Measurements from ENCODE around the gene CD82.
A peak's percentile ranks its signal among the peaks of the same experiment; 100 is the strongest.
"Not testable (repeated sequence)": the region's sequence is repeated elsewhere in the genome, so short reads cannot be mapped to it uniquely, and the experiment has no call there.

The CD82 gene

DNA sequence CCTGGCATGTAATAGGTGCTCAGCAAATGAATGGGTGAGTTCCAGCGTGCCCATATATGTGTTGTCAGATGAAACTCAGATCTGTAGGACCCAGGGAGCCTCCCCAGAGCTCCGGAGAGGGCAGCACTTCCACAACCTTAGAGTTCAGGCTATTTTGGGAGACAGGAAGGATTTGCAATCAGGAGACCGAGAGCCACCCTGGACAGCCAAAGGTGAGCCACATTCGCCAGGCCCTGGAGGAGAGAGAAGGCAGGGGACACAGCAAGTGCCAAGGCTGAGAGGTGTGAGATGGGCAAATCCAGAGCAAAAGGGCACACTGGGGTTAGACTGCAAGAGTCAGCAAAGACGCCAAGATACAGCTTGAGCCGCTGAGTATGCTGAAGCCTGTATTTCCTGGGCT is 66.4 kb downstream of the CD82 start:
- no peak for DNase-seq (ENCODE audit: low spot score)

DNA sequence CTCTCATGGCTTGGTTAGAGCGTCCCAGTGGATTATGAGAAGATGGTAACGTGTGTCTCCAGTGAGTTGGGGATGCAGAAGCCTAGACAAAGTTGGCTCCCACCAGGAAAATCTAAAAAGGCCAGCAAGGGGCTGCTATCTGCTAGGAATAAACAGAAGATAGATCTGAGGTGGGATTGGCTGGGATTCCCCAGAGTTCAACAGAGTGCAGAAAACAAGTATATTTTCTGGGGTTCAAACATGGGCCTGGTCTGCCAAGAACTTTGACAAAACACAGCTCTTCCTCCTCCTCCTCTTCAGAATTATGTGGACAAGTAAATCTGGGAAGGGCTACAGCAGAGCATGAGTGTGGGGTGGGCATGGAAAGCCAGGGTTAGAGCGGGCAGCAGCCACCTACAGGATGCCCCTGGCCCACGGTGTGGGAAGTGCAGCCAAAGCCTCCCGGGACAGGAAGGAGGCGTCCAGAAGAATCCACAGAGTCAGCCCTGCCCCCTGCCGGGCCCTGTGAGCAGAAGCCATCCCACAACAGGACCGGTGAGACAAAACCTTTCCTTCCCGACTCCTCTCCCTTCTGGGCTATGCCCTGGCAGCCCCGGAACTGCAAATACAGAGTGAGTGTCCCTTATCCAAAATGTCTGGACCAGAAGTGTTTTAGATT is 67.1 kb downstream of the CD82 start:
- DNase-seq (ENCODE audit: low spot score) = no peak

DNA sequence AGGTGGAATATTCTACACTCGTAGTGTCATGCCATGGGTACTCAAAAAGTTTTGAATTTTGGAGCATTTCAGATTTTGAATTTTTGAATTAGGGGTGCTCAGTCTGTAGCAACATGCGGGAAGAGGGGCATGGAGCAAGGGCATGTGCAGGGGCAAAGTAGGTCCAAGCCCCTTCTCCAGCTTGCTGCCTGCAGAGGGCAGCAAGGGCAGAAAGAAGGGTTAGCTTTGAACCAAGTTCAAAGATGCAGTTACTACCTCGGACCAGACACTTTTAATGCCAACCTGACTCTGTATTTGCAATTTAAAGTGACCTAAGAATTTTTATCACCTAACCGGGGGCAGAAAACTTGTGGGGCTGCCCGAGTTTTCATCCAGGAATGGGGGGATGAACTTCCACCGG is 68.2 kb downstream of the CD82 start:
- DNase-seq (ENCODE audit: low spot score) = no peak

DNA sequence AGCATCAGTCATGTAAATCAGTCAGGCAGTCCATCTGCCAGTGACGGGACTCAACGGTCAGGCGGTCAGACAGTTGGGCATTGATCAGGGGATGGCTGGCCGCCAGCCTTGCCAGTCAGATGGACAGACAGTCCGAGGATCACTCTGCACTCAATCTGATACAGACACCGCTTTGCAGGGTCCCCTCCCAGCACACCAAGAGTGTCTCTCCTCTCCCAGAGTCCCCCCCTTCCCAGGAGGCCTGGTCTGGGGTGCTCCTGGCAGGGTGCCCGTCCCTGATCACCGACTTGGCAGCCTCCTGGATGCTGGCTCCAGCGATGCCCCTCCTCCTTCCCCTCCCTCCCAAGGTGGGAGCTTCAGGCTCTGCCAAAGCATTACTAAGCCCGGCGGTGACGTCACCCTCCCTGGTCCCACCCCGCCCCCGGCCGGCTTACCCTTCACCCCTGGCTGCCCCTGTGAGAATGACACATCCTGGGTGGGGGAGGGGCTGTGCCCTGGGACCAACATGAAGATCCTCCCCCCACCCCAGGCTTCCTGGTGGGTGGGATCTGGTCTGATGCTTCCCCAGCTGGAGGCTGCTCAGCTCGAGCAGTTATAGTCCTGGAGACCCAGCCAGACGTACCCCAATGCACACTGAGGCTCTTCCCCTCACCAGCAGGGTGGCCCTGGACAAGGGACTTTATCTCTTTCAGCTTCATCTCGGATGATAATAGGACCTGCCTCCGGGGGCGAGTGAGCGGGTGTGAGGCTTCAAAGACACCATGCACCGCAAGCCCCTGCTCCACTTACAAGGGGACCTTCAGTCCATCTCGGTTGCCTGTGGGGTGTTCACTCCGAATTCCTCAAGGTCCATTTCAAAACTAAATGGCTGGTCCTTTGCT is 69.2 kb downstream of the CD82 start:
- DNase-seq (ENCODE audit: low spot score) = no peak

DNA sequence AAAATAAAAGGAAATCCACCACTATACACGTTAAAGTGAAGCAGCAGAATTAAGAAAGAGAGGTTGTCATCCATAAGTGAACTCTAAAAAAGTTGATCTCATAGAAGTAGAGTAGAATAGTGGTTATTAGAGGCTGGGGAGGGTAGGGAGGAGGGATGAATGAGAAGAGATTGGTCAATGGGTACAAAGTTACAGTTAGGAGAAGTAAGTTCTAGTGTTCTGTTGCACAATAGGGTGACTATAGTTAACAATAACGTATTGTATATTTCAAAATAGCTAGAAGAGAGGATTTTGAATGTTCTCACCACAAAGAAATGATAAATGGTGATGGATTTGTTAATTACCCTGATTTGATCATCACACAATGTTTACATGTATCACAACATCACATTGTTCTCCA is 72.0 kb downstream of the CD82 start:
- no peak for DNase-seq (ENCODE audit: low spot score)

DNA sequence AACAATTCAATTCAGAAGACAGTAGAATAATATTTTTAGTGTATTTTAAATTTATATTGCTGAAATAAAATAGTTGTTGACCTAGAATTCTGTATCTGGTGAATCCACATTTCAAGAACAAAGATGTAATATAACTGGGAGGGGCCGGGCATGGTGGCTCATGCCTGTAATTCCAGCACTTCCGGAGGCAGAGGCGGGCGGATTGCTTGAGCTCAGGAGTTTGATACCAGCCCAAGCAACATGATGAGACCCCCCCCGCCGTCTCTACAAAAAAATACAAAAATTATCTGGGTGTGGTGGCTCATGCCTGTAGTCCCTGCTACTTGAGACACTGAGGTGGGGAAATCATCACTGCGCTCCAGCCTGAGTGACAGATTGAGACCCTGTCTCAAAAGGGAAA is 72.6 kb downstream of the CD82 start:
- no peak for DNase-seq (ENCODE audit: low spot score)

DNA sequence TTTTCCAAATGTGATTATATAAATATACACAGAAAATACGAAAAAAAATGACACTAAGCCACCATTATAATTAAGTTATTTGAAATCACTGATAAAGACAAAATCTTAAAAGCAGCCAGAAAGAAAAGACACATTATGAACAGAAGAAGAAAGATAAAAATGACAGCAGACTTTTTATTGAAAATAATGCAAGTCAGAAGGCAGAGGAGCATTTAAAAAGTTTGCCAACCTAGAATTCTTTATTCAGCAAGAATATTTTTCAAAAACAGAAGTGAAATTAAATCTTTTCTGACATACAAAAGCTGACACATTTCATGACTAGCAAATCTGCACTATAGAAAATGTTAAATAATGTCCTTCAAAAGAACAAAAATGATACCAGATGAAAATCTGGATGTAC is 77.8 kb downstream of the CD82 start:
- no peak for DNase-seq (ENCODE audit: low spot score)

DNA sequence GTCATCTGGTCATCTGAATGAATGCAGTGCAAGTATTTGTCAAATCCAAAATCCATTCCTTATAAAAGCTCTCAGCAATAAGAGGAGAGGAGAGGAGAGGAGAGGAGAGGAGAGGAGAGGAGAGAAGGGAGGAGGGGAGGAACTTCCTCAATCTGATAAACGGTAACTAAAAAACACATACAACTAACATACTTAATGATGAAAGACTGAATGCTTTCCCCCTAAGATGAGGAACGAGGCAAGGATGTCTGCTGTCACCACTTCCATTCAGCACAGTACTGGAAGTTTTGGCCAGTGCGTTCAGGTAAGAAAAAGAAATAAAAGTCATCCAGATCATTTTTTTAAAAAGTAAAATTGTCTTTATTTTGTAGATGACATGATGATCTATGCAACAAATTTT is 80.4 kb downstream of the CD82 start:
- DNase-seq (ENCODE audit: low spot score) = no peak

DNA sequence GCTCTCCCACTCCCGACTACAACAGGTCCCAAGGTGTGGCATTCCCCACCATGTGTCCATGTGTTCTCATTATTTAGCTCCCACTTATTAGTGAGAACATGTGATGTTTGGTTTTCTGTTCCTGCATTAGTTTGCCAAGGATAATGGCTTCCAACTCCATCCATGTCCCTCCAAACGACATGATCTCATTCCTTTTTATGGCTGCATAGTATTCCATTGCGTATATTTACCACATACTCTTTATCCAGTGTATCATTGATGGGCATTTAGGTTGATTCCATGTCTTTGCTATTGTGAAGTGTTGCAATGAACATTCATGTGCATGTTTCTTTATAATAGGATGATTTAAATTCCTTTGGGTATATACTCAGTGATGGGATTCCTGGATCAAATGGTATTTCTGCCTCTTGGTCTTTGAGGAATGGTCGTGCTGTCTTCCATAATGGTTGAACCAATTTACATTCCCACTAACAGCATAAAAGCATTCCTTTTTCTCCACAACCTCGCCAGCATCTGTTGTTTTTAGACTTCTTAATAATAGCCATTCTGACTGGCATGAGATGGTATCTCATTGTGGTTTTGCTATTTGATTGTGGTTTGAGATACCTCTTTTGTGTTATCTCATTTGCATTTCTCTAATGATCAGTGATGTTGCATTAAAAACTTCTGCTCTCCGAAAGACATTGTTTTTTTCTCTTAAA is 81.9 kb downstream of the CD82 start:
- DNase-seq (ENCODE audit: low spot score) = not testable (repeated sequence)

DNA sequence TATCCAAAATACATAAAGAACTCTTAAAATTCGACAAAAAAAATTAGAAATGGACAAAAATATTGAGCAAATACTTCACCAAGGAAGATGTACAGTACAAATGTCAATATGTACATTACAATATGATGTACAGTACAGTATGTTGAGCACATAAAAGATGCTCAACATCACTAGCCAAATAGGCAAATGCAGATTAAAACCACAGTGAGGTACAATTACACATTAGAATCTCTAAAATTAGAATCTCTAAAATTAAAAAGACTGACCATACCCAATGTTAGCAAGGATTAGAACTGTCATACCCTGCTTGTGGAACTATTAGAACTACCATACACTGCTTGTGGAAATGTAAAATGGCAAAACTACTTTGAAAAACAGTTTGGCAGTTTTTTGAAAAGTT is 82.6 kb downstream of the CD82 start:
- no peak for DNase-seq (ENCODE audit: low spot score)

DNA sequence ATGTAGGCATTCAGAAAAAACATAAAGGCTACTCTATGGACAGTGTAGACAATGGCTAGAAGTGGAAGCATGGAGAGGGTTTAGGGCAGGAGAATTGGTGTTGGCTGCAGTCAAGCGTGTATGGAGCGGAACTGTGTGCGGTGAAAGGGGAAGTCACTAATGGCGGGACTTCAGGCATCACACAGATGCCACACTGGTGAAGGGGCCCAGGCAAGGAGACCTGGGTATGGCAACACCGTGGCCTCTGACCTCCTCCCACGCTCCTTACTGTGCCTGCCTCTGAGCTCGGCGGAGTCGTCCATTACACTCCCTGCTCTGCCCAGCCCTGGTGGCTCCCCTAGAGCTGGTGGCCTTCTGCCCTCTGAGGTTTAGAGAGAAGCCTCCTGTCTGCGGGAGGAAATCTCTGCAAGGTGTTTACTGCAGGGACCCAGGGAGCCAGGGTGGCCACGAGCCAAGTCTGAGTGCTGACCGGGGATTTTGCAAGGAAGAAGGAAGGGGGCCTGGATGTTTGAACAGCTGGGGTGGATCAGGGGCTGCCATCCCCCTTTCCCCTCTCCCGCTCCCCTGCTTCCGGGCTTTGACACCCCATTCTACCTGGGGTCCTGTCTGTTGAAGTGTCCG is 86.2 kb downstream of the CD82 start:
- no peak for DNase-seq (ENCODE audit: low spot score)

DNA sequence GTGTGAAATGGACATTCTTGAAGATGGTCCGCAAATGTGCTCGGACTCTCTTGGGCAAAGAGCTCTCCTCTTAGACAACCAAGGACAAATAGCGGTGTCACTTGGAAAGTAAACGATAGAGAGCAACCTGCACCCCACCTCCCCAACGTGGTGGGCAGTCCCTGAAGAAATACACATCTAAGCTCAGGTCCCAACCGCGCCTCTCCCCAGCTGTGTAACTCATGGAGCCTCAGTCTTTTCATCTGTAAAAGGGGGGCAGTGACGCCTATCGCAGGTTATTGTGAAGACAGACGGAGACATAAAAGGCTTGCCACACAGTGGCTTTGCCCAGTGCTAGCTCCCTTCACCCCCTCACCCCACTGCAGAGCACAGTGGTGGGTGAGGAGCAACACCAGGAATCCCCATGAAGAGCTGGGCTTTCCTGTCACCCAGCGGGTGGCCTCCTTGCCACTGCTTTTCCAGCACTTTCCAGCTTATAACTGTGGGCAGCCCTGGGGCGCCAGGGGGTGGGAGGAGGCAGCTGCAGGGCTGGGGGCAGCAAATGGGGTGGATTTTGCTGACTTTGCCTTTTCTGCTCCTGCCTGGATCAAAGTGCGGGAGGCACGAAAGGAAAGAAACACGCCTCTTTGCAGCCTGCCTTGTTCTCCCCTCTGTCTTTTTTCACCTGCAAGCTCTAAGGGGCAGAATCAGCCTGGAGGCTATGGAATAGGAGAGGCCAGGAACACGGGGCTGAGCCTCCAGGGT is 87.6 kb downstream of the CD82 start:
- no peak for DNase-seq (ENCODE audit: low spot score)

DNA sequence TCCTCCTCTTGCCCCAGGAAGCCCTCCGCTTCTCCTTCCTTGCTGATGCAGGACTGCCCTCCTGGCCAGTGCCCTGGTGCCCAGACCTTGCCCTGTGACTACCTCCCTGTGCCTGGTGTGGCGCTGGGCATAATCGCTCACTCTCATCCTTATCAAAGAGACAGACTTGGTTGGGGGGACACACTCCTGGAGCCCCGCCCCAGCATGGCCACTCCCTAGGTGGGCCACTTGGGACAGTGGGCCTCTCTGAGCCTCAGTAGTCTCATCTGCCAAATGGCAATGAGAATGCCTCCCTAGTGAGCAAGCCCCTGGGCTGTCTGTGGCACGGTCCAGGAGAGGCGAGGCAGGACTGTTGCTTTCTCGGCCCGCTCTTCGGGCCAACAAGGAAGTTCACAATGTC is 88.6 kb downstream of the CD82 start:
- no peak for DNase-seq (ENCODE audit: low spot score)

DNA sequence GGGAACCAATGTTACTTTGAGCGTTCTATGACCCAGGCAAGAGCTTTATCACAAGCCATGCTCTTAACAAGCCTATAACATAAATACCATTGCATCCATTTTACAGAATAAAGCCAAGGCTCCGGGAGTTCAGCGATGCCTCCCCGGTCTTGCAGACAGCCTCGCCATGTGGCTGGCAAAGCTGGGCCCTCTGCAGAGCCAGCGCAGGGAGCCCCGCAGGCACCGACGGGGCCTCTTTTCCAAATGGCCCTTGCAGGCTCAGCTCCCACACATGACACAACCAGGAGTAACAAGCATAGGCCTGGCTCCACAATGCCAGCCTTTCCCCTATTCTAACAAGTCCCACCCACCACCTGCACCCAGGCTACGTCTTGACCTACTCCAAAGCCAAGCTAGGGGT is 89.1 kb downstream of the CD82 start:
- no peak for DNase-seq (ENCODE audit: low spot score)

DNA sequence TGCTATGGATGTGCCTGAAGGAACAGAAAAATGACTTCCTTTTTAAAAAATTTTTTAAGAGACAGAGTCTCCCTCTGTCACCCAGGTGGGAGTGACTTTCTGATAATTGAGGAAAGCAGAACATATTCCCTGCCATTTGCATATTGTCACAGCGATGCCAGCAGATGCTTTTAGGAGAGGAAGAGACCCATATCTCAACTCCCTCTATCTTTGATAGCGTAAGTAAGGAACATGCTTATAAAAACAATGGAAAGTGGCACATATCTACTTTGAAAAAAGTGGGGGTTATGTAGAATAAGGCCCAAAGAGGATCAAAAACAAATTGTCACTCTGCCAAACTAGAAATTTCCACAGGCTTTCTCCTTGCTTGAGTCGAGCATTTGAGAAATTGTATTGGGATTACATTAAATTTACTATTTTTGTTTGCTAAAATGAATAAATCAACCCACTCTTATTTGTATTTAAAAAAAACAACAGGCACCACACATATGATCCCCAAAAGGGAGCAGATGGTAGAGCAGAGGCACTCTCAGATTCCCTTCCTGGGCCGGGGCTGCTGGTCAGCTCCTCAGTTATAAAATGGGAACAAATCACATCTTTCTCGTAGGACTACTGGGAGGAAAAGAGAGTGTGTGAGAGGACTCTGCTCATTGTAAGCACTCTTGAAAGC is 92.5 kb downstream of the CD82 start:
- DNase-seq (ENCODE audit: low spot score) = peak; percentile 54

DNA sequence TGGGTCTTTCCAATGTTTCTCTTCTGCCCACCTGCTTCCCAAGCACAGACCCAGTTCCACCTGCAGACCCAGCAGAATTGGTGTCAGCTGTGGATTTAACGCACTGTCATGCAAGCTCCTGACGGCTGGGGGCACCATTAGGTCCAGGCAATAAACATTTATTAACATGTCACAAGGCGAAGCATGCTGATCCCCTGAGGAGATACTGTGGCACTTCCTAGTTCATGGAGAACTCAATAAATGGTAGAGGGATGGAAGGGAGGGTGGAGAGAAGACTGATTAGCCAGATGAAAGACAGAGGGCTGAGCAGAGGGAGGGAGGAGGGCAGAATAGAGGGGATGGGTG is 93.0 kb downstream of the CD82 start:
- DNase-seq (ENCODE audit: low spot score) = no peak

DNA sequence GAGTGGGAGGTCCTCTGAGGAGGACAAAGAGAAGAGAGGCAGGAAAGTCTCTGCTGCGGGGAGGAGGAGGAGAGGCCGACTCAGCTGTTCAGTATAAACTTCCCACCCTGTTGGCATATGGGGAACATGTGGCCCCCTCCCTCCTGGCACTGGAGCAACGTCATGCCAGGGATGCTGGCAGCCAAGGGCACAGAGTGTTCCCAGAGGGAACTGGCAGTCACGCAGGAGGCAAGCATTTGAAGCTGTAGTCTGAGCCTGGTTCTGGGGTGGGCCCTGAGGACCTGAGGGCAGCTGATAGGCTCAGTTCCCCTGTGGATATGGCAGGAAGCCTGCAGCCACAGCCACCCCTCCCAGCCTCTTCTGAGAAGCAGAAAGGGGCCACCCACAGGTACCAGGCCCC is 94.2 kb downstream of the CD82 start:
- peak; percentile 39 for DNase-seq (ENCODE audit: low spot score)

DNA sequence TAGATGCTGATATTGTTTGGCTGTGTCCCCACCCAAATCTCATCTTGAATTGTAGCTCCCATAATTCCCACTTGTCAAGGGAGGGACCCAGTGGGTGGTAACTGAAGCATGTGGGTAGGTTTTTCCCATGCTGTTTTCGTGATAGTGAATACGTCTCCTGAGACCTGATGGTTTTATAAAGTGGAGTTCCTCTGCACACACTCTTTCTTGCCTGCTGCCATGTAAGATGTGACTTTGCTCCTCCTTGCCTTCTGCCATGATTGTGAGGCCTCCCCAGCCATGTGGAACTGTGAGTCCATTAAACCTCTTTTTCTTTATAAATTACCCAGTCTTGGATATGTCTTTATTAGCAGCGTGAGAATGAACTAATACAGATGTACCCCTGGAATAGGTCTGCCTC is 95.1 kb downstream of the CD82 start:
- DNase-seq (ENCODE audit: low spot score) = not testable (repeated sequence)

DNA sequence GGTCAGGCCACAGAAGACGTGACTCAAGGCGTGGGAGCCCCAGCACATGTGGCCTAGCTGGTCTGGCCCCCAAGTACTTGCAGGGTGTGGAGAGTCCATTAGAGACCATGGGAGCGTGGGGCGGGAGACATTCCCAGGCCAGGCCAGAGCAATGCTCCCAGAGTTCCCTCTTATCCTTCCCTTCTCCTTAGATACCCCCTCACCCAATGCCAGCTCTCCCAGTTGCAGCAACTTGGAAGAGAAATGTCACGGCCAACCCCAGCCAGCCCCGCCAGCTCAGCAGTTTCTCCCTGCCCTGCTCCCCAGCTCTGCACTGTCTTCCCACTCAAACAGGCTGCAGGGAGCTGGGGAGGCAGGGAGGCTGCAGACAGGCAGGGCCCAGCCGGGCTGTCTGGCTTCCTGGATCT is 95.9 kb downstream of the CD82 start:
- no peak for DNase-seq (ENCODE audit: low spot score)
